ENCODE measurements around the gene HHIPL1. TPM values are rescaled to one million over a fixed set of nuclear protein-coding genes. Genes with fewer than 3 reads are reported as not detected.

The HHIPL1 gene
- total RNA-seq, 4 donors from 2014 or later = 0.07 to 0.82 (median 0.14) TPM

DNA sequence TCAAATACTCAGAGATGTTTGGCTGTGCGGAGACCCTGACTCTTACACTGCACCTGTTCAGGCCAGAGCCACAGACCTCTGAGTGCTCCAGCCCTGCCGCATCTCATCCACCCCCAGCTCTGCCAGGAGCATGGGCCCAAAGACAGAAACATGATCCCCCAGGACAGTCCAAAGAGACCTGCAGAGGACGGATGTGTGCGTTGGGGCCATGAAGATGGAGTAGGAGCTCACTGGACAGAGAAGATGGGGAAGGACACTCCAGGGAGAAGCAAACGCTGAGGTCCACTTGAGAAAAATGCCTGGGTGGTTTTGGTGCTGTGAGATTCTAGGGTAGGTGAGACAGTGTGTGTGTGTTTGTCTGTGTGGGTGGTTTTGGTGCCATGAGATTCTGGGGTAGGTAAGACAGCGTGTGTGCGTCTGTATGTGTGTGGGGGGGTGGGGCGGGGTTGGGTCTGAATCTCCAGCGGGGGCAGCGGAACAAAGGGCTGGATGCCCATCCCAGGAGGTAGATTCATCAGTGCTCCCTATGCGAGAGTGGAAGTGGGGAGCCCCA, 818 bp upstream of the HHIPL1 start:
- in situ Hi-C loops (cut with MboI; ENCODE audit: low sequenced_read_pairs in 4 of 4) = no loop called here
- intact Hi-C loops (cut with DNase I; ENCODE audit: low total_unique reads) = no loop called here

DNA sequence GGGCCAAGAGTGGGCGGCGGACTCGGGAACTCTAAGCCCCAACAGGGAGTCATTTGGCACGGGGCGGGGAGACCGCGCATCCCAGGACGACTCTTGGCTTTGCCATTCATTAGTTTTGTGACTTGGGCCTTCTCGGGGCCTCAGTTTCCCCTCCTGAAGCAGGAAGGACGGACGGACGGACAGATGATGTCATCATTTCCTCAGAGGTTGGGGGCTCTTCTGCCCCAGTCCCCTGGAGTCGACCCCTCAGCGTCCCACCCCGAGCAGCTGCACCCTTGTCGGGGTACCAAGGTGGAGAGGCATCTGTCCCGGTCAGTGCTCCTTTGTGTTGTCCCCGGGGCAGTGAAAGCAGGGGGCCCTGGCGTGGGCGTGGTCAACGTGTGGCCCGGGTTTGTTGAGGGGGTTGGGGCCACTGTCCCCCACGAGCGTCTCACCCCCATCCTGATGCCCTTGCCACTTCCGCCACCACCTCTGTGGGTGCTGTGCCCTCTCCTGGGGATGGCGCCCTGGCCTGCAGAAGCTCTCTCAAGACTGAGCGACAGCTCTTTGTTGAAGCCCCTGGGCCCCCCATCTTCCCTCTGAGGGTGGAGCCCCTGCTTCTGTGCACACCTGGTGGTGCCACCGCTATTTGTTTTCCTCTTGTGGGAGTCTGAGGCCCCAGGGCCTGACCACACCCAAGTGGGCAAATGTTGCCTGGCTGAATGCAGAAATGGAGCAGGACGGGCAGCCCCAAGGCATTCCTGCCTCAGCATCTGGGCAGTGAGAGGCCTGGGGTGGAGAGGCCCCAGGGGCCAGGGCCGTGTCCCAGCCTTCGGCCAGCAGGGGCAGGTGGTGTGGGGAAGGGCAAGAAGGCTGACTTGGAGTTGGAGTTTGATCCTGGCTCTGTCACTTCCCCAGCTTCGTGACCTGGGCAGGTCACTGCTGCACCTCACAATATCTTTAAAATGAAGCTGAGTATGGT, 896 bp downstream of the HHIPL1 start:
- H3K27me3 ChIP-seq = peaks cover 4 to 14% (median 14%) of the 10 kb centered on the region in 3 donors
- no peak for TF ChIP-seq POLR2A (IDR thresholded peaks at IDR 0.05)
- TF ChIP-seq, protein P1, sequence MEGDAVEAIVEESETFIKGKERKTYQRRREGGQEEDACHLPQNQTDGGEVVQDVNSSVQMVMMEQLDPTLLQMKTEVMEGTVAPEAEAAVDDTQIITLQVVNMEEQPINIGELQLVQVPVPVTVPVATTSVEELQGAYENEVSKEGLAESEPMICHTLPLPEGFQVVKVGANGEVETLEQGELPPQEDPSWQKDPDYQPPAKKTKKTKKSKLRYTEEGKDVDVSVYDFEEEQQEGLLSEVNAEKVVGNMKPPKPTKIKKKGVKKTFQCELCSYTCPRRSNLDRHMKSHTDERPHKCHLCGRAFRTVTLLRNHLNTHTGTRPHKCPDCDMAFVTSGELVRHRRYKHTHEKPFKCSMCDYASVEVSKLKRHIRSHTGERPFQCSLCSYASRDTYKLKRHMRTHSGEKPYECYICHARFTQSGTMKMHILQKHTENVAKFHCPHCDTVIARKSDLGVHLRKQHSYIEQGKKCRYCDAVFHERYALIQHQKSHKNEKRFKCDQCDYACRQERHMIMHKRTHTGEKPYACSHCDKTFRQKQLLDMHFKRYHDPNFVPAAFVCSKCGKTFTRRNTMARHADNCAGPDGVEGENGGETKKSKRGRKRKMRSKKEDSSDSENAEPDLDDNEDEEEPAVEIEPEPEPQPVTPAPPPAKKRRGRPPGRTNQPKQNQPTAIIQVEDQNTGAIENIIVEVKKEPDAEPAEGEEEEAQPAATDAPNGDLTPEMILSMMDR (IDR thresholded peaks at IDR 0.05 in 4 of 5, conservative IDR thresholded peaks at IDR 0.05 in 1 of 5) = no peak
- no peak for DNase-seq
- no peaks in the 10 kb centered on the region for H3K9me3 ChIP-seq
- H3K27ac ChIP-seq = no peak overlapping the region
- no peak for ATAC-seq
- intact Hi-C loops (cut with DNase I; ENCODE audit: low total_unique reads) (no loop called here), in situ Hi-C loops (cut with MboI; ENCODE audit: low sequenced_read_pairs in 4 of 4) (no loop called here)
- H3K4me3 ChIP-seq = peak overlapping the region; percentile 28 to 56 (median 40)
- H3K36me3 ChIP-seq = no peaks in the 10 kb centered on the region
- no peaks in the 10 kb centered on the region for H3K4me1 ChIP-seq

More for the DNA sequence above, 818 bp upstream of the HHIPL1 start:
- Histone ChIP-seq H3K4me1 (no peaks in the 10 kb centered on the region), H3K36me3 (no peaks in the 10 kb centered on the region), H3K4me3 (no peak overlapping the region), H3K27me3 (peaks cover 4 to 14% (median 14%) of the 10 kb centered on the region in 3 donors), H3K9me3 (no peaks in the 10 kb centered on the region), H3K27ac (no peak overlapping the region)
- DNase-seq (no peak), ATAC-seq (no peak)
- TF ChIP-seq POLR2A (IDR thresholded peaks at IDR 0.05) = no peak
- TF ChIP-seq, protein P1 (IDR thresholded peaks at IDR 0.05 in 4 of 5, conservative IDR thresholded peaks at IDR 0.05 in 1 of 5) = no peak

DNA sequence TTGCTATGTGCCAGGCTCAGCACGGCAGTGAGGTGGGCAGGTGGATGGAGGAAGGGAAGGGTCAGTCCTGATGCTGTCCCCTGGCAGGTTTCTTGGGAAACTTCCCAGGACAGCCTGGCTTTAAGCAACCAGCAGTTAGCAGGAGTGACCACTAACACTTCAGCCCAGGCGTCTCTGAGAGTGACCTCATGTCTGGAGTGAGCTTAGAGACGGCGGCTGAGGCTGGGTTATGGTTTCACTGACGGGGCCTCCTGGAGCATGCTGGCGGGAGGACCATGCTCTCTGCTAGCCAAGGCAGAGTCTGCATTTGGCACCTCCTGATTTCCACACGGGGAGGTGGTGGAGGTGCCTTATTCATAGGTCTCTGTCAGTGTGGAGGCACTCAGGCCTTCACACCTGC, 2.5 kb downstream of the HHIPL1 start:
- no peak for DNase-seq
- no peaks in the 10 kb centered on the region for H3K4me1 ChIP-seq
- no peaks in the 10 kb centered on the region for H3K36me3 ChIP-seq

DNA sequence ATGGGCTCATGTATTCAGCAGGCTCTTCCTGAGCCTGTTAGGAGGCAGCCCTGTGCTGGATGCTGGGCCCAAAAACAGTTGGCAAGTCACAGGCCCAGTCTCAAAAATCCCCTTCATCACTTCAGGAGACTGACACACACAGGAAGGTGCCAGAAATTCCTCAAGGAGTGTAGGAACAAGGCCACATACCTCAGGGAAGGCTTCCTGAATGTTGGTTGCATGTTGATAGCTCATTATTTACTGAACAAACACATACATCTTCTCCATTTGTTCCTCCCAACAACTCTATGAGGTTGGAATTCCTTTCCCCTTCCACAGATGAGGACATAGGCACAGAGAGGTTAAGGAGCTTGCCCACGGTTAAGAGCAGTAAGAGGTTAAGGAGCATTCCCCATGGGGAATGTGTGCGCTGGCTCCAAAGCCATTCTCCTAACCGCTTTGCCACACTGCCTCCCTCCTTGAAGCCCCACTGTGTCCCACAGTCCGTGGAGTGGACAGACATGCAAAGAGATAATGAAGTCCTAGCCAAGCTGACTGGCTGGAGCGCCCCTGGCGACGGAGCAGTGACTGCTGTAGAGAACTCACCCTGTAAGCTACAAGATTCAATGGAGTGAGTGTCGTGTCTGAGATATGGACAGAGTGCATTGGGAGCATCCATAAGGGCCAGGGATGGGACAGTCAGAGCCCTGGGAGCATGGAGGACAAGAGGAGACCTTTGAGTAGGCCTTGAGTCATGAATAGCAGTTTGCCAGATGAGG, 3.3 kb downstream of the HHIPL1 start:
- Histone ChIP-seq H3K9me3 (no peaks in the 10 kb centered on the region), H3K4me3 (no peak overlapping the region), H3K27me3 (peaks cover 4 to 14% (median 14%) of the 10 kb centered on the region in 3 donors), H3K27ac (no peak overlapping the region), H3K4me1 (no peaks in the 10 kb centered on the region), H3K36me3 (no peaks in the 10 kb centered on the region)
- intact Hi-C loops (cut with DNase I; ENCODE audit: low total_unique reads) (no loop called here), in situ Hi-C loops (cut with MboI; ENCODE audit: low sequenced_read_pairs in 4 of 4) (no loop called here)
- ATAC-seq (no peak), DNase-seq (no peak)
- TF ChIP-seq, protein P1 (IDR thresholded peaks at IDR 0.05 in 4 of 5, conservative IDR thresholded peaks at IDR 0.05 in 1 of 5) = no peak
- no peak for TF ChIP-seq POLR2A (IDR thresholded peaks at IDR 0.05)

More for the DNA sequence above, 2.5 kb downstream of the HHIPL1 start:
- Histone ChIP-seq H3K9me3 (no peaks in the 10 kb centered on the region), H3K4me3 (no peak overlapping the region), H3K27ac (no peak overlapping the region), H3K27me3 (peaks cover 4 to 14% (median 14%) of the 10 kb centered on the region in 3 donors)
- TF ChIP-seq, protein P1 (IDR thresholded peaks at IDR 0.05 in 4 of 5, conservative IDR thresholded peaks at IDR 0.05 in 1 of 5) = no peak
- TF ChIP-seq POLR2A (IDR thresholded peaks at IDR 0.05) = no peak
- in situ Hi-C loops (cut with MboI; ENCODE audit: low sequenced_read_pairs in 4 of 4) (no loop called here), intact Hi-C loops (cut with DNase I; ENCODE audit: low total_unique reads) (no loop called here)
- no peak for ATAC-seq
